ENCODE measurements around the gene CPNE9.

DNA sequence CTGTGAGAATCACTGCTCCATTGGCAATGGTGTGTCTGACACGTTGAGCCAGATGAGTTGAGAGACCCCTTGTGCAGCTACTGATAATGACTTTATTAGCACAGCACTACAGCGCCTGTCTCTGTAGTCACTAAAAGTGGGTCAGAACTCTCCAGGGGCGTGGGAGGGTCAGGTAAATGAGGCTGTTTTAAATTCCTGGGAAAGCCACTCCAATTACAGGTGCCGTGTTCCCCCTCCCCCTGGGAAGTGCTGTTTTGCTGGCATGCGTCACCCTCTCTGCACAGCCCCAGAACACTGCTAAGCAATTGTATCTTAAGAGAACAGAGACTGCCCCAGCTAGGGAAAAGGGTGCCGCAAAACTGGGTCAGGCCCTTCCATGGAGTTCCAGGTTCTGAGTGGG, 21.5 kb upstream of the CPNE9 start:
- TF ChIP-seq, protein P1, sequence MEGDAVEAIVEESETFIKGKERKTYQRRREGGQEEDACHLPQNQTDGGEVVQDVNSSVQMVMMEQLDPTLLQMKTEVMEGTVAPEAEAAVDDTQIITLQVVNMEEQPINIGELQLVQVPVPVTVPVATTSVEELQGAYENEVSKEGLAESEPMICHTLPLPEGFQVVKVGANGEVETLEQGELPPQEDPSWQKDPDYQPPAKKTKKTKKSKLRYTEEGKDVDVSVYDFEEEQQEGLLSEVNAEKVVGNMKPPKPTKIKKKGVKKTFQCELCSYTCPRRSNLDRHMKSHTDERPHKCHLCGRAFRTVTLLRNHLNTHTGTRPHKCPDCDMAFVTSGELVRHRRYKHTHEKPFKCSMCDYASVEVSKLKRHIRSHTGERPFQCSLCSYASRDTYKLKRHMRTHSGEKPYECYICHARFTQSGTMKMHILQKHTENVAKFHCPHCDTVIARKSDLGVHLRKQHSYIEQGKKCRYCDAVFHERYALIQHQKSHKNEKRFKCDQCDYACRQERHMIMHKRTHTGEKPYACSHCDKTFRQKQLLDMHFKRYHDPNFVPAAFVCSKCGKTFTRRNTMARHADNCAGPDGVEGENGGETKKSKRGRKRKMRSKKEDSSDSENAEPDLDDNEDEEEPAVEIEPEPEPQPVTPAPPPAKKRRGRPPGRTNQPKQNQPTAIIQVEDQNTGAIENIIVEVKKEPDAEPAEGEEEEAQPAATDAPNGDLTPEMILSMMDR (conservative IDR thresholded peaks at IDR 0.05 in 1 of 2, IDR thresholded peaks at IDR 0.05 in 1 of 2; ENCODE audit: low read depth in 1 of 2, low read length in 2 of 2): no peak
- TF ChIP-seq EZH2 (IDR thresholded peaks at IDR 0.05; ENCODE audit: low read length, missing control alignments): no peak

Data from fibroblast of lung (primary cell).